Measurements from ENCODE around the gene NKX2-8.

DNA sequence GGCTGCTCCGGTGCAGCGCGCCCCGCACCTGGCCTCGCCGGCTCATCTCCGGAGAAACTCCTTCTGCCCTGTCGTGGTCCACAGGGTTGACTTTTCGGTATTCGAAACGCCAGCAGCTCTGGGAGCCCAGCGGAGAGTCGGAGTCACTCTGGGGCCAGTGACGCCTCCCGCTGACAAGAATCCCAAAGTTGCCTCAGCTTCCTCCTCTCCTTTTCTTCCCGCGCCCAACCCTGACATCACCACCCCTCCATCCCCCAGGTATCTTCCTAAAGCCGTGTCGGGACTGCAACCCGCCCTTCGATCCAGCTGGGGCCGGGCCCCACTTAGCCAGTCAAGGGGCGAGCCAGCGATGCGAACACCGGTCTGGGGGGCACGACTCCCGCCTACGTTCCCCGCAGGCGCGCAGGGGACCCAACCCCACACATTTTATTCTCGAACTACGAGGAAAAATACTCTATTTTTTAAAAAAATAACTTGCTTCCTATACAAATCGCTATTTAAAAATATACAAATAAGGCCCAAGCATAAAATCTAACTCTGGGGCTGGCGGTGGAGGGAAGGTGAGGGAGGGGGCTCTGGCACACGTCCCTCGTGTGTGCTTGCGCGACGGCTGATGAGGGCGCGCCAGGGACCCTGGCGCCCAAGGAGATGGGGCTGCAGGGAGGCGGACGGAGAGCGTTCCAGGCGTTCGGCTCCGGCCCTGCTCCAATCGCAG lies 2.1 kb downstream of the NKX2-8 start:
- TF ChIP-seq CTCF (conservative IDR thresholded peaks at IDR 0.05; ENCODE audit: low read depth, low read length), result no peak
- TF ChIP-seq EZH2 (IDR thresholded peaks at IDR 0.05; ENCODE audit: low read length, unreplicated experiment), result no peak
- TF ChIP-seq EZH2phosphoT487 (IDR thresholded peaks at IDR 0.05; ENCODE audit: borderline replicate concordance, low read length), result no peak

Data from PC-3 (cell line).